Natural killer cell (primary cell): ENCODE data around the gene ZFAND3. TPM values are rescaled to one million over a fixed set of nuclear protein-coding genes. Genes with fewer than 3 reads are reported as not detected.

ENCODE experiments used
- ATAC-seq, 3 donors: fragments of 150-1000 bp in 2 of 3; fragments of 200-7000 bp in 1 of 3; cut with Tn5 transposase; 1 replicate in 1 of 3; 2 replicates in 2 of 3; pipeline ENCODE4 v1.10.0; 2021; ENCODE audit warnings: mild to moderate bottlenecking in 2 of 3, moderate library complexity in 2 of 3
- DNase-seq, 2 donors: peaks; one replicate each; pipeline versions ENCODE4 v3.0.0 to v3.0.0-alpha.2; 2013 to 2021; ENCODE audit warnings: mixed read lengths in 1 of 2
- H3K27ac ChIP-seq: one replicate; pipeline ENCODE4 v1.5.1; 2013; ENCODE audit warnings: mild to moderate bottlenecking, low read length
- H3K27me3 ChIP-seq: one replicate; pipeline ENCODE4 v1.6.1; 2013; ENCODE audit warnings: low read length; ENCODE audit not compliant: control insufficient read depth, insufficient read depth
- H3K36me3 ChIP-seq: one replicate; pipeline ENCODE4 v1.6.1; 2013; ENCODE audit warnings: low read length; ENCODE audit not compliant: control insufficient read depth, insufficient read depth
- H3K4me1 ChIP-seq: one replicate; pipeline ENCODE4 v1.6.1; 2013; ENCODE audit warnings: low read length; ENCODE audit not compliant: control insufficient read depth, insufficient read depth
- H3K4me3 ChIP-seq: one replicate; pipeline ENCODE4 v1.5.1; 2013; ENCODE audit warnings: low read length
- H3K9me3 ChIP-seq: one replicate; pipeline ENCODE4 v1.6.1; 2013; ENCODE audit warnings: low read length; ENCODE audit not compliant: control insufficient read depth, insufficient read depth
- H3K27ac Mint-ChIP-seq, 2 donors: one replicate each; pipeline ENCODE4 v1.8.0; 2022; ENCODE audit warnings: mild to moderate bottlenecking in 2 of 2, mixed read lengths in 2 of 2, moderate library complexity in 1 of 2
- H3K27me3 Mint-ChIP-seq, 2 donors: one replicate each; pipeline ENCODE4 v1.8.0; 2022; ENCODE audit warnings: low read depth in 2 of 2, mixed read lengths in 2 of 2
- H3K36me3 Mint-ChIP-seq: one replicate; pipeline ENCODE4 v1.8.0; 2022; ENCODE audit warnings: mixed read lengths
- H3K4me1 Mint-ChIP-seq, 2 donors: one replicate each; pipeline ENCODE4 v1.8.0; 2022; ENCODE audit warnings: mixed read lengths in 2 of 2
- H3K4me3 Mint-ChIP-seq: one replicate; pipeline ENCODE4 v1.8.0; 2022; ENCODE audit warnings: mild to moderate bottlenecking, moderate library complexity, mixed read lengths
- H3K9me3 Mint-ChIP-seq, 2 donors: one replicate each; pipeline ENCODE4 v1.8.0; 2022; ENCODE audit warnings: mixed read lengths in 2 of 2
- WGBS: methylation state at CpG from one replicate; pipeline ENCODE4 v1.1.7; 2013; ENCODE audit warnings: missing lambda C conversion rate; ENCODE audit not compliant: insufficient coverage; 5-methylcytosine and 5-hydroxymethylcytosine counted together
- intact Hi-C: fragments of 100-400 bp; cut with micrococcal nuclease; formaldehyde crosslinking; loops from one replicate; pipeline ENCODE4 v1.14.2; 2022
- total RNA-seq, 4 donors: library from RNA; stranded (reverse); fragments of 120-200 nt in 1 of 4; gene quantifications; one replicate each; pipeline versions ENCODE4 v1.2.3 to v1.2.4, GENCODE V29; 2013 to 2022
- TF ChIP-seq, protein P1 (sequence below): fragments of 200-600 bp; IDR thresholded peaks from one replicate; pipeline ENCODE4 v1.8.0; 2022; ENCODE audit warnings: antibody characterized with exemption

The ZFAND3 gene
- total RNA-seq, 3 donors from 2014 or later (not counting 1 experiment from before 2014, with no cell fraction given), result 87.7 to 97.4 (median 90.1) TPM

DNA sequence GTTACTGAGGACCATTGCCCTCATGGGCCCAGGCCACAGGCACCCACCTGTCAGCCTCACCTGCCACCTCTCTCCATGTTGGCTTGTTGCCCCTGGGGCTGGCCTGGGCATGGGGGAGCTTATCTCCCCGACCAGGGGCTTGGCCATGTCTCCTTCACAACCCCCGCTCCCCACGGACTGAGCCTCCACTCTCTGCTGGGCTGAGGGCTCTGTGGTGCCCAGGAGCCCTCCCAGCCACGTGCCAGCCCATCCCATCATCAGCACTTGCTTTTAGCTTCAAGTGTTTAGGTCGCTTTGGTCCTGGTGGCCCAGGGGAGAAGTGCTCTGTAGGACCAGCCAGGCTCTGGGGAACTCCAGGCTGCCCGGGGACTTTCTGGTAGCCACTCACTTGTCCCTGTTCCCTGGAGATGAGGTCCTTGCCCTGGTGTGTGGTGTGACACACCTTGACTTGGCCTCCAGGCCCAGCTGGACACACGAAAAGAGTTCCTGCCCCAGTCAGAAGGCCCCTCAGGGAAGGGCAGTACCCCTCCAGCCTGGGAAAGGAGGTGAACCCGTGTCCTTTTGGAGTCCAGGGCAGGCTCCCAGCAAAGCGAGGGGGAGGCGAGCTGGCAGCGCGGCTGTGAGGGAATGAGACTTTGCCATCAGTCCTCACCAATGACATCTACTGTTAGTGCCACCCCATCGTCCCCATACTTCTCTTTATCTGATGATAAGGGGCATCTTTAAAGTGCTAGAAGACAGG lies 352.6 kb downstream of the ZFAND3 start:
- Mint-ChIP-seq H3K27me3 (no peaks in the 10 kb centered on the region), H3K4me1 (peaks cover 0 to 8% of the 10 kb centered on the region in 2 donors), H3K9me3 (no peaks in the 10 kb centered on the region), H3K27ac (peak overlapping the region in 1 of 2 donors; percentile 65), H3K36me3 (no peaks in the 10 kb centered on the region), H3K4me3 (no peak overlapping the region)
- no peaks in the 10 kb centered on the region for H3K4me1 ChIP-seq
- H3K4me3 ChIP-seq, result no peak overlapping the region
- intact Hi-C loops, result no loop called here
- TF ChIP-seq, protein P1, sequence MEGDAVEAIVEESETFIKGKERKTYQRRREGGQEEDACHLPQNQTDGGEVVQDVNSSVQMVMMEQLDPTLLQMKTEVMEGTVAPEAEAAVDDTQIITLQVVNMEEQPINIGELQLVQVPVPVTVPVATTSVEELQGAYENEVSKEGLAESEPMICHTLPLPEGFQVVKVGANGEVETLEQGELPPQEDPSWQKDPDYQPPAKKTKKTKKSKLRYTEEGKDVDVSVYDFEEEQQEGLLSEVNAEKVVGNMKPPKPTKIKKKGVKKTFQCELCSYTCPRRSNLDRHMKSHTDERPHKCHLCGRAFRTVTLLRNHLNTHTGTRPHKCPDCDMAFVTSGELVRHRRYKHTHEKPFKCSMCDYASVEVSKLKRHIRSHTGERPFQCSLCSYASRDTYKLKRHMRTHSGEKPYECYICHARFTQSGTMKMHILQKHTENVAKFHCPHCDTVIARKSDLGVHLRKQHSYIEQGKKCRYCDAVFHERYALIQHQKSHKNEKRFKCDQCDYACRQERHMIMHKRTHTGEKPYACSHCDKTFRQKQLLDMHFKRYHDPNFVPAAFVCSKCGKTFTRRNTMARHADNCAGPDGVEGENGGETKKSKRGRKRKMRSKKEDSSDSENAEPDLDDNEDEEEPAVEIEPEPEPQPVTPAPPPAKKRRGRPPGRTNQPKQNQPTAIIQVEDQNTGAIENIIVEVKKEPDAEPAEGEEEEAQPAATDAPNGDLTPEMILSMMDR, result no peak
- H3K36me3 ChIP-seq, result no peaks in the 10 kb centered on the region
- H3K27ac ChIP-seq, result no peak overlapping the region
- ATAC-seq (no peak), DNase-seq (no peak)
- no peaks in the 10 kb centered on the region for H3K9me3 ChIP-seq
- 87% methylated on average over 13 of the region's 13 CpGs for WGBS
- no peaks in the 10 kb centered on the region for H3K27me3 ChIP-seq

DNA sequence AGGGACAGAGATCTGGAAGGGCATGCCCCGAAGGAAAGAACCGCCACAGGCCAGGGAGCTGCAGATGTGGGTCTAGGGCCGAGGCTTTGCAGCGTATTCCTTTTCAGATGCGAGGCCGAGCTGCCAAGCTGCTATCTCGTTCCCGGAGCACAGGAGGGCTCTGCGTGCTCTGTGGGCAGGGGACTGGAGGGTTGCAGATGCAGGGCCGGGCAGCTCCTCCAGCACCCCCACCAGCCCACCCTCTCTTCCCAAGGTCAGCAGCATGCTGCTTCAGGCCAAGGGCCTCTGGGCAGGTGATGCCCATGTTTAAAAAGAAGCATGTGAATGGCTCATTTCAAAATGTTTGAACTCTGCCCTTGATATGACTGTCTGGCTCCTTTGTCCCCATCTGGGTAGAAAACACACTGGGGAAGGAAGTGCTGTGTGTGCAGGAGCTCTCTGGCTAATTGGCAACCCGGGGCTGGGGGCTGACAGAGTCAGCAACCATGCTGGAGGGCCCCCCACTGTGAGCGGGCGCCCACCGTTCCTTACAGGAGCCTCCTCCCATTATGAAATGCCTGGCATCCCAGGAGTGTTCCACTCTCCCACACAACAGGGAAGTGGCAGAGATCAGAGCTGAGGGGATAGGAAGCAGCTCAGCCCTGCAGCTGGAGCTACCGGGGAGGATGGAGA lies 353.3 kb downstream of the ZFAND3 start:
- H3K4me1 Mint-ChIP-seq, result peaks cover 0 to 10% of the 10 kb centered on the region in 2 donors
- Histone ChIP-seq H3K9me3 (no peaks in the 10 kb centered on the region), H3K36me3 (no peaks in the 10 kb centered on the region), H3K4me3 (no peak overlapping the region), H3K27me3 (no peaks in the 10 kb centered on the region), H3K27ac (no peak overlapping the region), H3K4me1 (no peaks in the 10 kb centered on the region)
- DNase-seq (no peak), ATAC-seq (no peak)
- 85% methylated on average over 15 of the region's 15 CpGs for WGBS
- H3K9me3 Mint-ChIP-seq, result no peaks in the 10 kb centered on the region
- no peaks in the 10 kb centered on the region for H3K36me3 Mint-ChIP-seq
- no peak overlapping the region for H3K27ac Mint-ChIP-seq
- intact Hi-C loops, result no loop called here
- H3K4me3 Mint-ChIP-seq, result no peak overlapping the region
- H3K27me3 Mint-ChIP-seq, result no peaks in the 10 kb centered on the region
- TF ChIP-seq, protein P1, result no peak

DNA sequence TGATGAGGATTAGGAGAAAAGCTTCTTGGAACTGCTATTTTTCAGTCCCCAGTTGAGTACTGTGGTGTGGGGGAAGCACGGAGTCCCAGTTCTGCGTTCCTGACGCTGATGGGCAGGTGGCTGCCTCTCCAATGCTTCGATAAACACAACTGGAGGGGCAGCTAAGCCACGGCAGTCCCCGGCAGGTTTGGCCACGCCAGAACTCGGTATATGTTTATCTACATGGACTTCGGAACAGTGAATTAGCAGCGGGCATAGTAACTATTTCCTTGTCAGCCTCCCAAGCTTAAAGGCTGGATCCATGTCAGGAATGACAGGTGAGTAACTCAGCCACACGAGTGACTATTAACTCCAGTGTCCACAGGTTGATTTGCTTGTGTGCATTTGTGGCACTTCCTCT lies 354.4 kb downstream of the ZFAND3 start:
- Mint-ChIP-seq H3K4me1 (peaks cover 0 to 17% of the 10 kb centered on the region in 2 donors), H3K36me3 (no peaks in the 10 kb centered on the region), H3K27me3 (no peaks in the 10 kb centered on the region), H3K9me3 (no peaks in the 10 kb centered on the region), H3K27ac (no peak overlapping the region), H3K4me3 (no peak overlapping the region)
- WGBS, result 95% methylated on average over 11 of the region's 11 CpGs
- ATAC-seq (no peak), DNase-seq (no peak)
- no peaks in the 10 kb centered on the region for H3K27me3 ChIP-seq
- TF ChIP-seq, protein P1, result no peak
- no peaks in the 10 kb centered on the region for H3K4me1 ChIP-seq
- H3K9me3 ChIP-seq, result no peaks in the 10 kb centered on the region
- H3K27ac ChIP-seq, result no peak overlapping the region
- no peak overlapping the region for H3K4me3 ChIP-seq
- H3K36me3 ChIP-seq, result no peaks in the 10 kb centered on the region
- intact Hi-C loops, result no loop called here
